ENCODE data around the gene OTUD7B.

OTUD7B gene

DNA sequence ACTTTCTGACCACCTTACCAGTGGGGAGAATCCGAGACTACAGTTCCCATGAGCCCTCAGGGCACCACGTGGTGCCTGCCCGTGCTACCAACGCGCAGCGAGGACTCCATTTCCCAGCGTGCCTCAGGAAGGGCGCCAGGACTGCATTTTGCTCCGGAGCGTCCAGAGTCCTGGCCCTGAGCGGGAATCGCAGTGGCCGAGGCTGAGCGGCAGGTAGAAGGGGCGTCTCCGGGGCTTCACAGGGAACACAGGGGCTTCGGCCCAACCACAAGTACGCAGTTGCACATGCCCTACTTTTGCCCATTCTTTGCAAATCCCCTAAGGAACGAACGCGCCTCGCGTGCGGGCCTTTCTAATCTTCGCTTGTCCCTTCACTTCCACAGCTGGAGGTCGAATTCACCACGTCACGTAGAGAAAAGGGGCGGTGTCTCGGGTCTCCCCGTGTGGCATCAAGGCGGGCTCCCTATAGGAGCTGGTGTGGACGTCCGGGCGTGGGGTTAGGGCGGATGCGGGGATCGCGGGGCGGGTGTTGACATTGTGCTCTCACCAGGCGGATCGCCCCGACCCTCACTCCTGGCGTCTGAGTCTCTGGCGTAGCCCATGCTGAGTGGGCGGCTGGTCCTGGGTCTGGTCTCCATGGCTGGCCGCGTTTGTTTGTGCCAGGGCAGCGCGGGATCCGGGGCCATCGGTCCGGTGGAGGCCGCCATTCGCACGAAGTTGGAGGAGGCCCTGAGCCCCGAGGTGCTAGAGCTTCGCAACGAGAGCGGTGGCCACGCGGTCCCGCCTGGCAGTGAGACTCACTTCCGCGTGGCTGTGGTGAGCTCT is 110.9 kb downstream of the OTUD7B start, which contains the start of gene BOLA1:
BOLA1 (plus strand) TSS at position 109 of the 825 bp plus-strand sequence; CDS start at position 601, 492 bp downstream.
- POLR2A ChIA-PET, result interaction anchor here (0.6 to 1.5 kb wide), 2 partner anchors 12 to 29 kb away, joined by 3 to 20 read pairs; a partner anchor contains a TSS
- H3K4me3 ChIP-seq (ENCODE audit: low read depth, low read length), result peak within 1 kb of the TSS; percentile 66
- CTCF ChIA-PET, result interaction anchor here (1.1 to 2.5 kb wide), 2 partner anchors 11 to 288 kb away, joined by 5 to 13 read pairs; a partner anchor contains a TSS
- no peak for TF ChIP-seq CTCF (IDR thresholded peaks at IDR 0.05; ENCODE audit: insufficient read depth, low read length, missing control alignments)
- DNase-seq (ENCODE audit: low read depth, low spot score), result no peak

- ChIA-PET POLR2A (no interaction called here), CTCF (interaction anchor here (1.8 kb wide), 1 partner anchor 8 kb away, joined by 5 read pairs; a partner anchor contains a TSS)
- no peak for DNase-seq (ENCODE audit: low read depth, low spot score)
- H3K4me3 ChIP-seq (ENCODE audit: low read depth, low read length), result no peak overlapping the region
- TF ChIP-seq CTCF (IDR thresholded peaks at IDR 0.05; ENCODE audit: insufficient read depth, low read length, missing control alignments), result no peak
Observed at GRCh38 chr1:149896575-149896974, 114.0 kb downstream of the OTUD7B start.

GRCh38 chr1:149888999-149889289 is 121.6 kb downstream of the OTUD7B start:
- peak overlapping the region; percentile 64 for H3K4me3 ChIP-seq (ENCODE audit: low read depth, low read length)
- POLR2A ChIA-PET, result interaction anchor here (1.5 to 3.7 kb wide), 5 partner anchors 40 to 179 kb away, joined by 5 to 39 read pairs (median 15); partner anchors contain the start of genes OTUD7B and VPS45
- no peak for DNase-seq (ENCODE audit: low read depth, low spot score)
- TF ChIP-seq CTCF (IDR thresholded peaks at IDR 0.05; ENCODE audit: insufficient read depth, low read length, missing control alignments), result no peak
- CTCF ChIA-PET, result interaction anchor here (0.6 to 2.9 kb wide), 17 partner anchors 10 to 298 kb away, joined by 3 to 18 read pairs (median 4); partner anchors contain the start of genes BOLA1, MTMR11 and VPS45

DNA sequence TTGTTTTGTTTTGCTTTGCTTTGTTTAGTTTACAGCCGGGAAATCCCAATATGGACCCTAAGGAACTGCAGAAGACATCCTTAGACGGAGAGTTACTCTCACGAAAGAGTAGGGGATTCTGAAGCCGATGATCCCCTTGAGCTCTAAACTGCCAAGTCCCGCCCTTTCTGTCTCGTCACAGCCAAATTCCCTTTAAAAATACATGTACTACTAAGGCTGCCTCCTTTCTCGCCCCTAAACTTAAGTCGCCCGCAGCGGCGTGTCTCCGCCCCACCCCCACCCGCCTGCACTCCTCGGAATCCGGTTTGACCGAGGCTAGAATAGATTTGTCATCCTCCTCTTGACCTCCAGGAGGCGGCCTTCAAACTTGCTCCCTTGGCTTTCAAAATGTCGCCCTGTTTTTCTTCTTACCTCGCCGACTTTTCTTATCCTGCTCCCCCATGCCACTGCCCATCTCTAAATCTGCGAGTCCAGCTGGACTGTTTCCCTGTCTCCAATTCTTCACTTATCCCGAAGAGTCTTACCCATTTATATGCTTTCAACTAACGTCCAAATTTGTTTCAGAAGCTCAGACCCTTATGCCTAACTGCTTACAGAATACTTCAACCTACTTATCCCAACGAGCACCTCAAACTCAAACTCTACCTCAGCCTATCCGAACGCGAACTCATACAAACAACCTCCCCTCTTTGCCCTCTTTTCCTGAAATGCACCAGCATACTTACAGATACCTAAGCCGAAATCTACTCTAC is 122.1 kb downstream of the OTUD7B start:
- DNase-seq (ENCODE audit: low read depth, low spot score), result no peak
- TF ChIP-seq CTCF (IDR thresholded peaks at IDR 0.05; ENCODE audit: insufficient read depth, low read length, missing control alignments), result peak; percentile 72
- H3K4me3 ChIP-seq (ENCODE audit: low read depth, low read length), result peak overlapping the region; percentile 64
- ChIA-PET POLR2A (interaction anchor here (0.7 to 3.7 kb wide), 18 partner anchors 11 to 345 kb away, joined by 3 to 39 read pairs (median 6); partner anchors contain the start of genes BOLA1, MTMR11, OTUD7B and VPS45), CTCF (interaction anchor here (0.6 to 2.9 kb wide), 25 partner anchors 9 to 299 kb away, joined by 3 to 18 read pairs (median 4); partner anchors contain the start of genes BOLA1, MTMR11 and VPS45)

Measured in AG04449 (cell line).